HepG2 (cell line): Measurements from ENCODE around the gene TMC4. TPM values are rescaled to one million over a fixed set of nuclear protein-coding genes. Genes with fewer than 3 reads are reported as not detected.

Experiments
- ATAC-seq: fragments of 200-7000 bp; cut with Tn5 transposase; 3 replicates; pipeline ENCODE4 v1.9.1; 2020; ENCODE audit warnings: mild to moderate bottlenecking, moderate library complexity
- BruUV-seq: library from RNA; stranded (reverse); fragments of 400-500 nt; replicated peaks from 2 replicates; lab custom pipeline; 2021; lab: Mats Ljungman, UMichigan
- CTCF ChIA-PET: fragments of 300-600 bp; formaldehyde crosslinking; extraction: SDS; loops from one replicate; lab custom pipeline; 2021; ENCODE audit warnings: low total read pairs, inconsistent platforms, low intra/inter-chr PET ratio; lab: Yijun Ruan, JAX
- POLR2A ChIA-PET: fragments of 350-600 bp; sonication (Branson Sonifier 250); formaldehyde crosslinking; loops from one replicate; lab custom pipeline; 2020; ENCODE audit warnings: antibody characterized with exemption, inconsistent platforms; lab: Yijun Ruan, JAX
- DNase-seq: peaks from one replicate; pipeline ENCODE4 v3.0.0-alpha.2; 2015; ENCODE audit warnings: low spot score
- FAIRE-seq: peaks from 3 replicates; lab custom pipeline; 2011; peaks lifted over from hg19 to GRCh38; lab: Jason Lieb, UNC
- H2AFZ ChIP-seq: one replicate; pipeline ENCODE4 v1.6.1; 2011; ENCODE audit warnings: low read length, inconsistent platforms
- H3K27ac ChIP-seq: fragments of 300-600 bp; 3 replicates; pipeline ENCODE4 v1.8.0; 2011; ENCODE audit warnings: mixed run types, mild to moderate bottlenecking, mixed read lengths, low read length, inconsistent platforms; ENCODE audit not compliant: insufficient read depth; ENCODE audit errors: extremely low read length
- H3K27me3 ChIP-seq, 2 experiments: fragments of 200-600 bp in 1 of 2; 2 replicates in 1 of 2; 3 replicates in 1 of 2; pipeline versions ENCODE4 v1.6.0 to v1.8.0; 2011; ENCODE audit warnings: low read length in 2 of 2, mild to moderate bottlenecking in 2 of 2, moderate library complexity in 2 of 2, inconsistent platforms in 1 of 2; ENCODE audit not compliant: insufficient read depth in 2 of 2, control insufficient read depth in 1 of 2
- H3K36me3 ChIP-seq, 2 experiments: fragments of 200-600 bp in 1 of 2; replicated peaks in 1 of 2; 2 replicates in 1 of 2; 3 replicates in 1 of 2; pipeline versions ENCODE4 v1.5.1 to v1.8.0; 2011; ENCODE audit warnings: low read length in 2 of 2, inconsistent platforms in 1 of 2; ENCODE audit not compliant: insufficient read depth in 2 of 2, control insufficient read depth in 1 of 2
- H3K4me1 ChIP-seq: 2 replicates; pipeline ENCODE4 v1.5.1; 2012; ENCODE audit warnings: low read length, inconsistent platforms; ENCODE audit not compliant: insufficient read depth
- H3K4me2 ChIP-seq: 2 replicates; pipeline ENCODE4 v1.6.0; 2011; ENCODE audit warnings: low read depth, low read length, inconsistent platforms
- H3K4me3 ChIP-seq, 3 experiments: fragments of 200-600 bp in 1 of 3; sonication (generic), shearing (Covaris generic) in 1 of 3; replicated peaks in 1 of 3; 2 replicates each; pipeline ENCODE4 v1.5.1; 2011 to 2016; ENCODE audit warnings: low read length in 3 of 3, inconsistent platforms in 2 of 3, low read depth in 2 of 3, mild to moderate bottlenecking in 2 of 3, control low read depth in 1 of 3, mixed read lengths in 1 of 3; ENCODE audit not compliant: insufficient read depth in 1 of 3
- H3K79me2 ChIP-seq: one replicate; pipeline ENCODE4 v1.6.1; 2011; ENCODE audit warnings: low read length, inconsistent platforms; ENCODE audit not compliant: insufficient read depth
- H3K9ac ChIP-seq: 2 replicates; pipeline ENCODE4 v1.6.0; 2011; ENCODE audit warnings: mild to moderate bottlenecking, low read depth, low read length, inconsistent platforms; ENCODE audit not compliant: insufficient read depth
- H3K9me3 ChIP-seq: 2 replicates; pipeline ENCODE4 v1.5.1; 2012; ENCODE audit warnings: mild to moderate bottlenecking, low read length
- H4K20me1 ChIP-seq: 2 replicates; pipeline ENCODE4 v1.6.0; 2011; ENCODE audit warnings: inconsistent platforms, mild to moderate bottlenecking, low read length, moderate library complexity; ENCODE audit not compliant: insufficient read depth
- AGO2 ChIP-seq: fragments of 200-400 bp; formaldehyde crosslinking; optimal IDR thresholded peaks from 2 replicates; pipeline ENCODE3; 2017; ENCODE audit warnings: mild to moderate bottlenecking, low read depth, low read length, moderate library complexity
- CREM ChIP-seq, 2 experiments: sonication (generic) in 1 of 2; formaldehyde crosslinking in 1 of 2; IDR thresholded peaks; 2 replicates each; pipeline versions ENCODE4 v1.4.0 to v1.6.1; 2016 to 2020; ENCODE audit warnings: antibody characterized with exemption in 1 of 2, mild to moderate bottlenecking in 1 of 2, missing genetic modification reagents in 1 of 2
- GABPB1 ChIP-seq: IDR thresholded peaks from 2 replicates; pipeline ENCODE4 v1.6.1; 2016; ENCODE audit warnings: mild to moderate bottlenecking, missing genetic modification reagents, moderate library complexity, missing compliant biosample characterization
- HCFC1 ChIP-seq: fragments of 150-350 bp; IDR thresholded peaks from 2 replicates; pipeline ENCODE4 v1.6.1; 2014; ENCODE audit warnings: low read depth, low read length
- KDM1A ChIP-seq: IDR thresholded peaks from 2 replicates; pipeline ENCODE4 v1.6.1; 2016; ENCODE audit warnings: missing compliant biosample characterization
- POGK ChIP-seq: sonication (generic); formaldehyde crosslinking; conservative IDR thresholded peaks from 2 replicates; pipeline ENCODE4 v1.8.0; 2022; ENCODE audit warnings: mild to moderate bottlenecking, moderate library complexity, missing genetic modification reagents
- SUZ12 ChIP-seq: fragments of 150-350 bp; IDR thresholded peaks from 2 replicates; pipeline ENCODE4 v1.6.1; 2014; ENCODE audit warnings: low read depth, low read length
- THAP11 ChIP-seq: IDR thresholded peaks from 2 replicates; pipeline ENCODE4 v1.6.1; 2016; ENCODE audit warnings: missing biosample characterization, missing genetic modification reagents
- ZNF143 ChIP-seq: sonication (generic); formaldehyde crosslinking; IDR thresholded peaks from 2 replicates; pipeline ENCODE4 v1.4.0; 2020; ENCODE audit warnings: missing genetic modification reagents
- ZNF710 ChIP-seq: sonication (generic); formaldehyde crosslinking; IDR thresholded peaks from 2 replicates; pipeline ENCODE4 v1.5.0; 2020; ENCODE audit warnings: mild to moderate bottlenecking, missing genetic modification reagents, borderline replicate concordance
- ZNF749 ChIP-seq: sonication (generic); formaldehyde crosslinking; IDR thresholded peaks from 2 replicates; pipeline ENCODE4 v1.8.0; 2022; ENCODE audit warnings: mild to moderate bottlenecking, missing genetic modification reagents, moderate library complexity, borderline replicate concordance
- WGBS: methylation state at CpG from one replicate; pipeline ENCODE4 v1.1.6; 2017; ENCODE audit warnings: low lambda C conversion rate; 5-methylcytosine and 5-hydroxymethylcytosine counted together
- in situ Hi-C: cut with HindIII; loops from 2 replicates; pipeline ENCODE4 v1.10.0; 2017; ENCODE audit warnings: low pct_unique_long_range_greater_than_20kb; ENCODE audit not compliant: extremely low pct_ligation_motif_present
- intact Hi-C: fragments of 100-400 bp; cut with micrococcal nuclease; formaldehyde crosslinking; loops from one replicate; pipeline ENCODE4 v1.10.0; 2022; ENCODE audit not compliant: unreplicated experiment
- polyA plus RNA-seq, 8 experiments: library from polyadenylated mRNA; depleted of rRNA in 3 of 8; stranded (reverse) in 7 of 8; unstranded in 1 of 8; fragments of >200 nt; fragmentation: Illumina TruSeq in 4 of 8; extraction: Trizol in 4 of 8; gene quantifications; 2 replicates each; pipeline versions ENCODE4 v1.2.1 to v1.2.3, GENCODE V29; 2011 to 2016; ENCODE audit warnings: low read depth in 4 of 8, missing spikeins in 1 of 8, mixed read lengths in 1 of 8; ENCODE audit not compliant: insufficient read depth in 1 of 8
- total RNA-seq, 5 experiments: library from RNA; depleted of rRNA; stranded (reverse); fragments of >200 nt; fragmentation: Illumina TruSeq; extraction: Trizol; gene quantifications; 2 replicates each; pipeline ENCODE4 v1.2.3, GENCODE V29; 2016; ENCODE audit warnings: low read depth in 1 of 5
- TF ChIP-seq, protein P1 (sequence below): sonication (generic); formaldehyde crosslinking; IDR thresholded peaks from 2 replicates; pipeline ENCODE4 v1.5.1; 2020; ENCODE audit warnings: mild to moderate bottlenecking, missing genetic modification reagents, moderate library complexity

The TMC4 gene
- total and polyA plus RNA-seq, 2 of the 13 experiments (the other 11 are each of a cell fraction or from before 2014, with no cell fraction given) = 0.13 to 0.24 TPM

- Histone ChIP-seq H4K20me1 (peaks cover 5% of the 10 kb centered on the region; the same call in 1 of the 2 replicates), H2AFZ (no peak overlapping the region), H3K79me2 (no peaks in the 10 kb centered on the region), H3K27ac (no peak overlapping the region), H3K36me3 (peaks cover 1 to 11% of the 10 kb centered on the region in 2 experiments; a peak in 3 of 5 replicates), H3K4me2 (no peak overlapping the region), H3K4me1 (no peaks in the 10 kb centered on the region), H3K27me3 (no peaks in the 10 kb centered on the region), H3K4me3 (no peak overlapping the region), H3K9ac (no peak overlapping the region), H3K9me3 (no peaks in the 10 kb centered on the region)
- BruUV-seq = no TSS peak
- in situ Hi-C loops = no loop called here
- DNase-seq (no peak), FAIRE-seq (no peak), ATAC-seq (peak; percentile 57)
- WGBS = 85% methylated on average over 5 of the region's 23 CpGs
- TF ChIP-seq, protein P1, sequence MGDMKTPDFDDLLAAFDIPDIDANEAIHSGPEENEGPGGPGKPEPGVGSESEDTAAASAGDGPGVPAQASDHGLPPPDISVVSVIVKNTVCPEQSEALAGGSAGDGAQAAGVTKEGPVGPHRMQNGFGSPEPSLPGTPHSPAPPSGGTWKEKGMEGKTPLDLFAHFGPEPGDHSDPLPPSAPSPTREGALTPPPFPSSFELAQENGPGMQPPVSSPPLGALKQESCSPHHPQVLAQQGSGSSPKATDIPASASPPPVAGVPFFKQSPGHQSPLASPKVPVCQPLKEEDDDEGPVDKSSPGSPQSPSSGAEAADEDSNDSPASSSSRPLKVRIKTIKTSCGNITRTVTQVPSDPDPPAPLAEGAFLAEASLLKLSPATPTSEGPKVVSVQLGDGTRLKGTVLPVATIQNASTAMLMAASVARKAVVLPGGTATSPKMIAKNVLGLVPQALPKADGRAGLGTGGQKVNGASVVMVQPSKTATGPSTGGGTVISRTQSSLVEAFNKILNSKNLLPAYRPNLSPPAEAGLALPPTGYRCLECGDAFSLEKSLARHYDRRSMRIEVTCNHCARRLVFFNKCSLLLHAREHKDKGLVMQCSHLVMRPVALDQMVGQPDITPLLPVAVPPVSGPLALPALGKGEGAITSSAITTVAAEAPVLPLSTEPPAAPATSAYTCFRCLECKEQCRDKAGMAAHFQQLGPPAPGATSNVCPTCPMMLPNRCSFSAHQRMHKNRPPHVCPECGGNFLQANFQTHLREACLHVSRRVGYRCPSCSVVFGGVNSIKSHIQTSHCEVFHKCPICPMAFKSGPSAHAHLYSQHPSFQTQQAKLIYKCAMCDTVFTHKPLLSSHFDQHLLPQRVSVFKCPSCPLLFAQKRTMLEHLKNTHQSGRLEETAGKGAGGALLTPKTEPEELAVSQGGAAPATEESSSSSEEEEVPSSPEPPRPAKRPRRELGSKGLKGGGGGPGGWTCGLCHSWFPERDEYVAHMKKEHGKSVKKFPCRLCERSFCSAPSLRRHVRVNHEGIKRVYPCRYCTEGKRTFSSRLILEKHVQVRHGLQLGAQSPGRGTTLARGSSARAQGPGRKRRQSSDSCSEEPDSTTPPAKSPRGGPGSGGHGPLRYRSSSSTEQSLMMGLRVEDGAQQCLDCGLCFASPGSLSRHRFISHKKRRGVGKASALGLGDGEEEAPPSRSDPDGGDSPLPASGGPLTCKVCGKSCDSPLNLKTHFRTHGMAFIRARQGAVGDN = 0 out of 2 replicates have a peak, but pooled peaks have one; percentile 10
- no peak for TF ChIP-seq ZNF710 (CRISPR knock-in tag)
- TF ChIP-seq ZNF749 (CRISPR knock-in tag) = no peak
- peak; percentile 59; the same call in 1 of the 2 replicates for TF ChIP-seq CREM (IDR thresholded peaks at IDR 0.05)
- TF ChIP-seq CREM (CRISPR knock-in tag; IDR thresholded peaks at IDR 0.05) = no peak
- peak; percentile 80 for TF ChIP-seq SUZ12
- no peak for TF ChIP-seq POGK (CRISPR knock-in tag)
- peak; percentile 98 for TF ChIP-seq THAP11 (CRISPR knock-in tag)
- TF ChIP-seq AGO2 = peak; percentile 76
- TF ChIP-seq HCFC1 = peak; percentile 85
- TF ChIP-seq ZNF143 (CRISPR knock-in tag) = peak; percentile 97
- peak; percentile 27; the same call in 1 of the 2 replicates for TF ChIP-seq GABPB1 (CRISPR knock-in tag)
- TF ChIP-seq KDM1A (CRISPR knock-in tag) = no peak
- intact Hi-C loops = no loop called here
- ChIA-PET POLR2A (no interaction called here), CTCF (no interaction called here)
Measured at GRCh38 chr19:54178581-54179261, 5.8 kb upstream of the TMC4 start.
